GM21717 (cell line): Measurements from ENCODE around the gene CD48.
A peak's percentile ranks its signal among the peaks of the same experiment; 100 is the strongest.

Source experiments
- ATAC-seq: cut with Tn5 transposase; IDR thresholded peaks from one replicate; pipeline ENCODE4 v1.9.1; 2021; ENCODE audit warnings: mild to moderate bottlenecking, moderate library complexity; ENCODE audit not compliant: unreplicated experiment

CD48 gene, protein sequence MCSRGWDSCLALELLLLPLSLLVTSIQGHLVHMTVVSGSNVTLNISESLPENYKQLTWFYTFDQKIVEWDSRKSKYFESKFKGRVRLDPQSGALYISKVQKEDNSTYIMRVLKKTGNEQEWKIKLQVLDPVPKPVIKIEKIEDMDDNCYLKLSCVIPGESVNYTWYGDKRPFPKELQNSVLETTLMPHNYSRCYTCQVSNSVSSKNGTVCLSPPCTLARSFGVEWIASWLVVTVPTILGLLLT

DNA sequence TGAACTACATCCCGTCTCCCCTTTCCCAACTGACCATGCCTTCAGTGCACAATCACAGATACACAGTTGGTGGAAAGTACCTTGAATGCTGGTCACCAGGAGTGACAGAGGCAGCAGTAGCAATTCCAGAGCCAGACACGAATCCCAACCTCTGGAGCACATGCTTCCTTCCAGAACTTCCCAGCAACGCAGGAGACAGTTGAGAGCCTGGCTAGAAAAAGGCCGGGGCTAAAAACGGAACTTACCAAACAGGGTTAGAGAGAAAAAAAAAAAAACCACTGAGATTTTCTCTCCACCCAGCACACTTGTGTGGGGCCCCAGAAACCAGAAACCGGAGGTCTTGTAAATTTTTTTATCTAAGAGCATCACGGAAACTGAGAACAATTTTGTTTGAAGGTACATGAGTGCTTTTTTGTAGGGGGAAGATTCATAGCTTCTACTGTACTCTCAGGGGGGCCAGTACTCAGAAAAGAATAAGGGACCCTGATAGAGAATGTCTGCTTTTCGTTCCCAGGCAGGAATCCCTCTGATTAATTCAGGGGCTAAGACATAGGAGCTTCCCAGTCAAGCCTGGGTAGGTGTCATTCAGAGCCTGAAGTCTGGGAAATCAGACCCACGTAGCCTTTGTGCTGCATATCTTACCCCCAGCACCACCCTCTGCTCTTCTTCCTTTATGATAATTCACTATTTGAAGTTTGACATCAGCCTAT is at the start of gene CD48:
CD48 (minus strand) TSS at position 221 of the 710 bp plus-strand sequence; CDS start at position 162, 59 bp downstream.
- peak; percentile 30 for ATAC-seq

DNA sequence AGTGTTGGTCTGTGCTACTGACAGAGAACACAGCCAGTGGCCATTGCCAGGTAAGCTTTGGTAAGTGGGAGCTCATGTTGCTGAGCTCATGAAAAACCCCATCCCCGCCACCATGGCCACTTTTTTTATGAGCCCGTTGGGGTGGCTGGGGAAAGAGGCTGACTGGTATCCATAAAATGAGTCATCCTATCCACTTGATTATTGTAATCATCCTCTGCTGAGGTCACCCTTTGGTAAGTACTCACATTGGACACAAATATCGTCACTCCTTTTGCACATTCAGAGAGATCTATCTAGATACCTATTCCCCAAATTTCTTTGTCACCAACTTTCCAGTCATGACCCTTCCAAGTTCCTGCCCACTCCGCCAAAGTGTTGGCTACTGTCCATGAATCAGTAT is 49.4 kb upstream of the CD48 start:
- ATAC-seq, result no peak

DNA sequence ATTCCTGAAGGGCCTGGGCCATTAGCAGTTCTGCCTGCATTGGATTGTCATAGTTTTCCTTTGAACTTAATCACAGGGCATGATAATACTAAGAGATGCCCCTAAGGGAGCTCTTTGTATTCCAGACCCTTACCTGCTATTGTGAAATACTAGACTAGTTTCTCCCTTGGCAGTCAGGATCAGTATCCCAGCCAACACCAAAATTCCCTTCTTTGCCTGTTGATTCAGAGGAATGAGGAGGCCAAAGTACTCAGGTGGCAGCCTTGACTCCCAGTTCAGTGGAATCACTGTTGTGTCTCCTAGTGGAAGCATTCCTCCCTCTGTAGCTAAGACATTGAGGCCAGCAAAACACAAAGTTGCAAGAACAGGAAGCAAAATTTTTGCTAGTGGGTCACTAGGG is 48.1 kb upstream of the CD48 start:
- no peak for ATAC-seq

DNA sequence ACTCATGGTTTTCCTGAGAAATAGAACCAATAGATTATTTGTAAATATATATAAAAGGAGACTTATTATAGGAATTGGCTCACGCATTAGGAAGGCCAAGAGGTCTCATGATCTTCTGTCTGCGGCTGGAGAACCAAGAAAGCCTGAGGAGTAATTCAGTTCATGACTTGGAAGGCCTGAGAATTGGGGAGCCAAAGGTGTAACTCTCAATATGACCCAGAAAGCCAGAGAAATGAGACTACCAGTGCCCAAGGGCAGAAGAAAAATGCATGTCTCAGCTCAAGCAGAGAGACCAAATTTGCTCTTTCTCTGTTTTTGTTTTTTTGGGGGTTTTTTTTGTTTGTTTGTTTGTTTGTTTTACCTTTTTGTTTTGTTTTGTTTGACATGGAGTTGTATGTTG is 46.9 kb upstream of the CD48 start:
- ATAC-seq, result no peak

DNA sequence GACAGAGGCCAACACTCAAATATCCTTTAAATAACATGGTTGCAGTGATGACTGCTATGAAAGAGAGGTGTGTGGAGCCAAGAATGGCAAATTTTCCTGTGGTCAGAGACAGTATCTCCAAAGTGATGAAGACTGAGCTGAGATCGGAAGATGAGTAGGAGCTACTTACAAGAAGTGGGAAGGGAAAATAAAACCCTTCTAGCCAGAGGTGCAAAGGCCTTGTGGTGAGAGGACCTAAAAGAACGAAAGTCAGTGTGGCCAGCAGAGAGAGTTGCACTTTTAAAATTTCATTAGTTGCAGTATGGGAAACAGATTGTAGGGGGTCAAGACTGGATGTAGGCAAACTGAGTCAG is 45.2 kb upstream of the CD48 start:
- ATAC-seq, result no peak

DNA sequence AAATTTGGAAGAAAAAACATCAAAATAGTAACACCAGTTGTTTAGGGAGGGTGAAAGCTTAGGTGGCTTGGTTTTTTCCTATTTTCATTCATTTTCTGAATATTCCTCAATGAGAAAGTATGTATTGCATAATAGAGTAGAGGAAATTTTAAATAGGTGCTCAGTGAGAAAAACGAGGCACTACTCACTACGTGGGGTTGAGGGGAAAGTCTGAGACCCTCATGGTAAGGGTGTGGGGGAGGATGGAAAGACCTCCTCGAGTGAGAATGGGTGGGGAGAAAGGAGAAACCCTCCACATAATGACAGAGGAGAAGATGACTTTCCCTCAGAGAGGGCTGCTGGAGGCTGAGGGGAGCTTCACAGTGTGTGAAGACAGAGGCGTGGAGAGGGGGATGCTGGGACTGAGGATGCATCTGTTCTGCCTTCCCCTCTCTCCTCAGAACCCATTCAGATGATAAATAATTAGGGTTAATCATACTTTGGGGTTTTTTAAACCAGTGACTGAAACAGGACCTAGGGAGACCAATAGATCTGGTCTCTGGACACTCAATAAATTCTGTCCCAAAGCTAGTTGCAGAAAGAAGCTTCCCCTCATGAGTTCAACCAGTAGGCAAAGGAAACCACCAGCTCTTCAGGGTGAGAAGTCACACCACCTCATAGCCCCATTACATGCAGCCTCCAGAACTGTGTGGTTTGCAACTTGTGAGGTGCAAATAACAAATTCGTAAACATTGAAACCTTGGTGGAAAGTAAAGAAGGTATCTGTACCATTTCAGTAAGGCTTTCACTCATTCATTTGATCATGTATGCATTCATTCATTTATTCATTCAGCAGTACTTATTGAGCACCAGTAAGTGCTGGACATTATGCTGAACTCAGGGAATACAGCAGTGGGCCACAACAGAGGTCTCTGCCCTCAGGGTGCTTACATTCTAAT is 44.6 kb upstream of the CD48 start:
- no peak for ATAC-seq

DNA sequence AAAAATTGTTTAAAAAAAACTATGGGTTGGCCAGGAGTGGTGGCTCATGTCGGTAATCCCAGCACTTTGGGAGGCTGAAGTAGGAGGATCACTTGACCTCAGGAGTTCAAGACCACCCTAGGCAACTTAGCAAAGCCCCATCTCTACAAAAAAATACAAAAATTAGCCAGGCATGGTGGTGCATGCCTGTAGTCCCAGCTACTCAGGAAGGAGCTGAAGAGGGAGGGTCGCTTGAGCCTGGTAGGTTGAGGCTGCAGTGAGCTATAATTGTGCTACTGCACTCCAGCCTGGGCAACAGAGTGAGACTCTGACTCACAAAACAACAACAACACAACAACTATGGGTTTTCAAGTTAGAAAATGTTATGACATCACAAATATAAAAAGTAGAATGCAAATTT is 43.8 kb upstream of the CD48 start:
- ATAC-seq, result no peak

DNA sequence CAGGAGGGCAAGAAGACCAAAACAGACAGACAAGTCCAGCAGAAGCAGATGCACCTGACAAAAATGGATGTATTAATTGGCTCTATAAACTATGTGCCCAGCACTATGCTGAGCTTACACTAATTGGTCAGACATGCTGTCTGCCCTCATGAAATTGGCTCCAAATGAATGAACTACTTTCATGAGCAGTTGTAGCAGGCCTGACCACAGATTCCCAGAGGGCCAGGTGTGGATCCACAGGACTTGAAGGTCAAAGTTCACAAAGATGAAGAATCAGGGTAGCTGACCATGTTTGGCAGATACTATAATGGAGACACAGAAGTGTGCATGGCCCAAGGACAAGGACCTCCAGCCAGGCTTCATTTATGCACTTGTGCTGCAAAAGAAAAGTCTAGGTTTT is 42.0 kb upstream of the CD48 start:
- no peak for ATAC-seq

DNA sequence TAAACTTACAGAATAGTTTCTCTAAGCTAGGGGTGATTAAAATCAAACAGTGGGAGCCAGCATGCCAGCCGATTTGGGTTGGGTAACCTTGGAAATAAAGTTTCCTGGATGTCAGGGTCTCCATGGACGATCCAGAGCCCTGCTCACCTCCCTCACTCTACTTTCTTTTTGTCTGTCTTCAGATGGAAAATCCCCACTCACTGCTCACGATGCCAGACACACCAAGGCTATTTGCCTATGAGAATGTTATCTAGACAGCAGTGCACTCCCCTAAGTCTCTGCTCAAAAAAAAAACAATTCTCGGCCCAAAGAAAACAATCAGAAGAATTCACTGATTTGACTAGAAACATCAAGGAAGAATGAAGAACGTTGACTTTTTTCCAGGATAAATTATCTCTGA is 41.3 kb upstream of the CD48 start:
- ATAC-seq, result no peak

DNA sequence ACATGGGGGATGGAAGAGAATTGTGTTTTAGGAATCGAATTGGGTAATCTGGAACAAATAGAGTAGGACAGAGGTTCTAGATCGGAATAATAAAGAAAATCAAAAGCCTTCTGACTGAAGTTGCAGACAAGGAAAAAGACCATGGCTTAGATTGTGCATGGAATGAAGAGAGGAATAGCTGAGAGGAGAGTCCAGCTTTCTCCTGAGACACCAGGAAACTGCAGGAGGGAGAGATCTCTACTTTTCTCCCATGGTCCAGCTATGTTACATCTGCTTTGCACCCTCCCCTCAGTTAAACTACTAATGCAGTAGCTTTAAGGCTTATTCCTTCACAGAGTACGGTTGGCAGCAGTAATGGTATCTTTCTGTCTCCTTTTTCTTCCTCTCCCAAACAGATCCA is 40.8 kb upstream of the CD48 start:
- ATAC-seq, result no peak

DNA sequence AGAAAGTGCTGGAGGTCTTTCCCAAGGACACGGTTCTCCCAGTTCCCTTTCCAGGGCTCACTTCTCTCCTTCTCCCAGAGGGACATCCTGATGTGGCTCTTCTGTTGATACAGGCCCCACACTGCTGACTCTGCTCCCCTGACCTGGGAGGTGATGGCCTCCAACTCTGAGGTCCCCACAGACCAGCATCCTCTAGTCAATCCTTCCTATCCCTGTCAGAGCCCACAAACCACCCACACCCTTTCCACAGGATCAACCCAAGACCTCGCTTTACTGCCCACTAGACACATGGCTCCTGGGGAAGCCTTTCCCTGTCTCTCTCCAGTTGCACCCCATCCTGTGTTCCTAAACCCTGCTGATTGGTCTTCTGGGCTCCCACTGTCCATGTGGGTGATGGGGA is 39.0 kb upstream of the CD48 start:
- ATAC-seq, result no peak

DNA sequence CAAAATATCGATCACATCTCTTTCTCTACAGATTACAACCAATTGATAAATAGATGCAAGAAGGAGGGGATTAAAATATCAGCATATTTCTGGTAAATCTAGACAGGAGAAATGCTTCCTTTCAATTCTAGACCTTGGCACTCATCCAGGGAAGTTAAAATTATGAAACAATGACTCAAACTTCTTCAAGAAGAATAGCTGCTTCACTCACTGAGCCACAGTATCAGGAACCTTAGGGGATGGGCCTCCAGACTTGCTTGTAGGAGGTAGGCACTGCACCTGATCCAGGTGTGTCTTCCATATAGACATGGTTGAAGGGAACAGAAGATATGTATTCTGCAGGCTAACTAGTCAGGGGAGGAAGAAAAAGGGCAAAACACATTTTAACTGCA is 37.3 kb upstream of the CD48 start:
- ATAC-seq, result no peak

DNA sequence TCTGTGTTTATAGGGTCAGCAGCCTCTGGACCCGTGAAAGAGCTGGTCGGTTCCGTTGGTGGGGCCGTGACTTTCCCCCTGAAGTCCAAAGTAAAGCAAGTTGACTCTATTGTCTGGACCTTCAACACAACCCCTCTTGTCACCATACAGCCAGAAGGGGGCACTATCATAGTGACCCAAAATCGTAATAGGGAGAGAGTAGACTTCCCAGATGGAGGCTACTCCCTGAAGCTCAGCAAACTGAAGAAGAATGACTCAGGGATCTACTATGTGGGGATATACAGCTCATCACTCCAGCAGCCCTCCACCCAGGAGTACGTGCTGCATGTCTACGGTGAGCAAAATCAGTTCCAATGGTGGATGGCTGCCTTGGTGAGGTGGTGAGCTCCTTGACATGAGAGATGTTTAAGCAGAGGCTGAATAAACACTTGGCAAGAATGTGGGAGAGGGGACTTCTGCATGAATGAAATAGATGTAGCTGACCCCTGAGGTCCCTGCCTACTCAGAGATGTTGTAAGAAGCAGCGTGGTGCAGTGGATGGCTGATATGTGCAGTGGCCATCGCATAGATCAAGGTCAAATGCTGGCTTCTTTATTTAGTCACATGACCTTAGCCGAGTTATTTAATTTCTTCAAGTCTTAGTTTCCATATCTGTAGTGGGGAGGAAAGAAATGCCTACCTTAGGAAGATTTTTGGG is 36.7 kb upstream of the CD48 start:
- no peak for ATAC-seq

DNA sequence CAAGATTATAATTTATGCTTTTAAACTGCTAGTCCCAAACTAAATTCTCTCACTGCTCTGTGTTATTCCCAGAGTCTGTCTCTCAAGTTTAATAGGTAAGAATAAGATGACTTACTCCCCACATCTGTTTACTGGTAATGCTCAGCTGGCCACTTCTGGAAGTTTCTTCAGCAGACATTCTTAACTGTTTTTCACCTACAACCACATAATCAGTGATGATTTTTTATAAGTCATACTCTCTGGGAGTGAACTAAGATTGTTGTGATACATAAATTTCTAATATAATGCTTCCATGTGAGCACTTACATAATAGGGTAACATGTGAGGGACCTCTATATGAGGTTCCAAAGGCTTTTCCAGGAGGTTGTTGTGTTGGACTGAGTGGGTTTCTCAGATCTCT is 36.1 kb upstream of the CD48 start:
- ATAC-seq, result no peak

DNA sequence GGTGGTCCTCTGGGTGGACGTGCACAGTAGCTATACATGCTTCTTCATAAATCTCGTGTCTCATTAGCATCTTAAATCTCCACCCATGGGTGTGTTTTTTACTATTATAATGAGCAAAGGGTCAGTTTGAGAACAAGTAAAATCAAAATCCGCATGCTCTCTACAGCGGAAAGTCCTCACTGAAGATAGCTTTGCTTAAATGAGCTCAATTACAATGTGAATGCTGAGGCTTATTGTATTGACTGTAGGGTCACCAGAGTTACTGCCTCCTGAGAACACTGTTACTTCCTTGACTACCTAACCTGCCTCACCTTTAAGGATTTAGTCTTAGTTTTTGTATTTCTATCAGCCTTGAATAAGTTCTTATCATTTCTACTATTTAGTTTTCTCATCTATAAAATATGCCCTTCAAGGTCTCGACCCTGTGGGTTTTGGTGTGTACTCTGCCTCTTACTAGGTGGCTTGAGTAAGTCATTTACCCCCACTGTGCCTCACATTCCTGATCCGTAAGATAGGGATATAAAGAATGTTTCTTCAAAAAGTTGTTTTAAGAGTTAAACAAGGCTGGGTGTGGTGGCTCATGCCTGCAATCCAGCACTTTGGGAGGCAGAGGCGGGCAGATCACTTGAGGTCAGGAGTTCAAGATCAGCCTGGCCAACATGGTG is 35.3 kb upstream of the CD48 start:
- no peak for ATAC-seq

DNA sequence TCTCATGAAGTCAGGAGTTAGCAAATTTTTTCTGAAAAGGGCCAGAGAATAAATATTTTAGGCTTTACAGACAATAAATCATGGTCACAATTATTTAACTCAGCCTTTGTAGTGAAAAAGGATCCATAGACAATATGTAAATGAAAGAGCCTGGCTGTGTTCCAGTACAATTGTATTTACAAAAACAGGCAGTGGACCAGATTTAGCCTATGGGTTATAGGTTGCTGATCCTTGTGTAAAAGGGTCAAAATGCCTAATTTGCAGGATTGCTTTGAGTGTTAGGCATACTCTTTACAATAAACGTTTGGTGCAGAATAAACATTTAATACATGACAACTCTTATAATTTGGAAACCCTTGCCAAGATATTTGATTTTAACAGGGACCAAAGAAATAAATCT is 33.9 kb upstream of the CD48 start:
- no peak for ATAC-seq

DNA sequence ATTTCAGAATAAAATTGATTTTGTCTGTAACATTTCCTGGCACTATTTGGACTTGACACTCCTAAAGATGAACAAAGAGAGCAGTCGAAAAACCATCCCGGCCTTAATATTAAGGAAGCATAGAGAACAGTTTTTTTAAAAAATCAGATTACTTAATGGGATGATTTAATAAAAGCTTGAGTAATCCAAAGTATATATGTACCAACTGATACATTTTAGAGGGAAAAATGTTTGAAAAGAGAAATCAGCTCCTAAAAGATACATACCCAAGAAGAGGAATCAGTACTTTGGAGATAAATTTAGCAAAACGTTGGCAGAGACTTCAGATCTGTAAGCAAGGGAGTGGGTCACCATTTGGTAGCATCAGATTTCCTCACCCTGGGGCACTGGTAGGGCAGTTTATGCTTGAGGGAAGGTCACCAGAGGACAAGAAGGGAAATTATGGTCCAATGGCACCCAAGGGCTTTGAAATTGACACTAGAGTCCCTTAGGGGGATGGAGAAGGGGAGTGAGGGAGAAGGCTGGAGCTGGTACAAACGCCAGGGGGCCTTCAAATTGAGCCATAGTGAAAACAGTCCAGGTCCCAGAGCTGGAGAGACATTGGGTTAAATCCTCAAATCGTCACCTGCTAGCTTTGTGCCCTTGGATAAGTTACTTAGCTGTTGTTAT is 33.4 kb upstream of the CD48 start:
- ATAC-seq, result no peak

DNA sequence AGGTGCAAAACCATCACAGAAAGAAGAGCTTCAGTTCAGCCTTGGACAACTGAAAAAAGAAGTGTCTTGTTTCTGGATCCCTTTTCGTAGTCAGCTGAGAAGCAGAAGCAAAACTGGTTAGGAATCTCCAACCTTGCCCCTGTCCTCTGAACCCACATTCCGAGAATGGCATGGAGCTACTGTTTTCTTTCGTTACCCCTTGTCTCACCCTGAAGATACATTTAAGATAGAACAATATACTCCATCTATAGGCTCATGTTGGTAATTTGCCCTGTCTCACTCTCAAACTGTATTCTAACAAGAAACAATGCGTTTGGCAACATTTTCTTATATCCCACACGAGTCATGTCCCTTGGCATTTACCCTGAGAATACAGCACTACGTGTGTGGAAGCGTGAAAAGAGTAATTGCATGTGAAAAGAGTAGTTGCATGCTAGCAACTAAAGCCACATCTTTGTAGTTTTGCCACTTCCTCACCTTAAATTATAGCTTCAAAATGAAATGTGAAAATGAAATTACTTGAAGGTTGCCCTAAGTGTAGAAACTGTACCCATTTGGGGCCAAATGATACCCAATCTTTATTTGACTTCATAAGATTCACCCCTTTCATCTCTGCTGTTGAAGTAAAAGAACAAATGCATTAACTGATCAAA is 32.7 kb upstream of the CD48 start:
- ATAC-seq, result no peak

DNA sequence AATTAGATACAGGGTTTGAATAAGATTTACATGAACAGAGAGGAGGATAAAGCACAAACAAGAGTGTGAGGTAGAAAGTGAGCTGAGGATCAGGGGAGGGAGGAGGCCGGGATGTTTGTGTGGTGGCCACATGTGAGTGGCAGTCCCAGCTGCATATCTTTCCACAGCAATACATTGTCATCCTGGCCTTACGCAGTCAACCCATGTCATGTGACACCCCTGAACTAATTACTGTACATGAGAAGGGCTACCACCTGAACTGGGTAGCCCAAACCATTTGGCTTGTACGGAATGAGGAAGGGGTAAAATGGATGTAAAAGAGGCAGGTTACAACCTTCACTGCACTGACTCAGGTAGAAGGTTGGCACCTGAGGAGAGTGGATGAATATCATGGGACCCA is 31.6 kb upstream of the CD48 start:
- no peak for ATAC-seq
